HG02852 (cell line): ENCODE measurements around the gene FAM240A.

ENCODE experiments used
- ATAC-seq: cut with Tn5 transposase; IDR thresholded peaks from one replicate; pipeline ENCODE4 v1.9.1; 2021; ENCODE audit warnings: mild to moderate bottlenecking, moderate library complexity; ENCODE audit not compliant: unreplicated experiment

Gene FAM240A

GRCh38 chr3:46661776-46662766 is 49.7 kb downstream of the FAM240A start:
- no peak for ATAC-seq

GRCh38 chr3:46662771-46663551 is 50.6 kb downstream of the FAM240A start:
- ATAC-seq: no peak

GRCh38 chr3:46663591-46664135 is 51.3 kb downstream of the FAM240A start:
- ATAC-seq: no peak

GRCh38 chr3:46664188-46664970 is 52.1 kb downstream of the FAM240A start:
- no peak for ATAC-seq

- ATAC-seq: no peak
These were observed 52.8 kb downstream of the FAM240A start for GRCh38 chr3:46664971-46665762.

GRCh38 chr3:46665763-46666452 is 53.6 kb downstream of the FAM240A start:
- ATAC-seq: no peak

GRCh38 chr3:46666453-46666845 is 54.1 kb downstream of the FAM240A start:
- no peak for ATAC-seq

GRCh38 chr3:46667061-46667621 is 54.8 kb downstream of the FAM240A start:
- ATAC-seq: no peak

GRCh38 chr3:46667657-46668056 is 55.3 kb downstream of the FAM240A start:
- no peak for ATAC-seq

- no peak for ATAC-seq
These were observed 55.8 kb downstream of the FAM240A start for GRCh38 chr3:46668116-46668515.

- no peak for ATAC-seq
These were observed 56.3 kb downstream of the FAM240A start for GRCh38 chr3:46668591-46668990.

- no peak for ATAC-seq
These were observed 57.1 kb downstream of the FAM240A start for GRCh38 chr3:46669191-46669999.

GRCh38 chr3:46670000-46670890 is 57.9 kb downstream of the FAM240A start:
- no peak for ATAC-seq

- ATAC-seq: no peak
These were observed 58.6 kb downstream of the FAM240A start for GRCh38 chr3:46670891-46671427.

GRCh38 chr3:46671541-46672348 is 59.4 kb downstream of the FAM240A start:
- ATAC-seq: no peak

- no peak for ATAC-seq
These were observed 60.0 kb downstream of the FAM240A start for GRCh38 chr3:46672349-46672695.
